Heart left ventricle (tissue), 16 donors: Measurements from ENCODE around the gene ARHGAP23. TPM values are rescaled to one million over a fixed set of nuclear protein-coding genes. Genes with fewer than 3 reads are reported as not detected.
A peak's percentile ranks its signal among the peaks of the same experiment; 100 is the strongest.

Source experiments
- ATAC-seq, 4 donors: fragments of 200-7000 bp; cut with Tn5 transposase; one replicate each; pipeline ENCODE4 v1.9.1; 2020 to 2022; ENCODE audit warnings: moderate library complexity in 4 of 4, mild to moderate bottlenecking in 3 of 4, moderate number of reproducible peaks in 1 of 4
- DNase-seq, 5 donors: peaks; one replicate each; pipeline ENCODE4 v3.0.0-alpha.2; 2020
- H3K27ac ChIP-seq, 12 donors: fragments of 200-600 bp; sonication (generic) in 4 of 12; one replicate each; pipeline versions ENCODE4 v1.5.0 to v1.8.0; 2016 to 2022; ENCODE audit warnings: mild to moderate bottlenecking in 2 of 12
- H3K27me3 ChIP-seq, 9 donors: fragments of 200-600 bp; sonication (generic) in 2 of 9; one replicate each; pipeline versions ENCODE4 v1.5.1 to v1.8.0; 2016 to 2022; ENCODE audit warnings: mild to moderate bottlenecking in 3 of 9
- H3K36me3 ChIP-seq, 9 donors: fragments of 200-600 bp; sonication (generic) in 2 of 9; one replicate each; pipeline versions ENCODE4 v1.5.0 to v1.8.0; 2018 to 2022; ENCODE audit warnings: mild to moderate bottlenecking in 2 of 9
- H3K4me1 ChIP-seq, 12 donors: fragments of 200-600 bp; sonication (generic) in 4 of 12; one replicate each; pipeline versions ENCODE4 v1.5.0 to v1.8.0; 2016 to 2022; ENCODE audit warnings: mild to moderate bottlenecking in 3 of 12
- H3K4me3 ChIP-seq, 12 donors: fragments of 200-600 bp; sonication (generic) in 4 of 12; one replicate each; pipeline versions ENCODE4 v1.5.0 to v1.8.0; 2017 to 2022; ENCODE audit warnings: mild to moderate bottlenecking in 9 of 12, moderate library complexity in 4 of 12
- H3K9me3 ChIP-seq, 12 donors: fragments of 200-600 bp; sonication (generic) in 4 of 12; one replicate each; pipeline versions ENCODE4 v1.5.0 to v1.8.0; 2016 to 2022; ENCODE audit warnings: mild to moderate bottlenecking in 1 of 12
- POLR2A ChIP-seq, 2 donors: fragments of 450-650 bp; IDR thresholded peaks; one replicate each; pipeline ENCODE4 v1.6.1; 2017; ENCODE audit warnings: antibody characterized with exemption in 2 of 2, mild to moderate bottlenecking in 2 of 2, moderate library complexity in 2 of 2
- WGBS, 4 donors: extraction: QIAGEN DNeasy Blood & Tissue Kit in 2 of 4; methylation state at CpG; one replicate each; pipeline versions ENCODE4 v1.1.5 to v1.1.7; 2013 to 2018; 5-methylcytosine and 5-hydroxymethylcytosine counted together
- intact Hi-C, 10 donors: fragments of 100-400 bp; cut with DNase I; formaldehyde crosslinking; loops; one replicate each; pipeline versions ENCODE4 v1.11.1 to v1.14.2; 2022
- polyA plus RNA-seq, 2 donors: library from polyadenylated mRNA; stranded (reverse); fragments of 200-250 nt; gene quantifications; one replicate each; pipeline ENCODE4 v1.2.3, GENCODE V29; 2013
- total RNA-seq, 9 donors: library from RNA; depleted of rRNA in 2 of 9; stranded (reverse); fragments of >200 nt in 2 of 9; fragmentation: NEBNext Ultra II Directional in 3 of 9; extraction: Animal tissue kit (Norgen Biotek cat#: 25700) in 3 of 9; gene quantifications; one replicate each; pipeline versions ENCODE4 v1.1.0 to v1.2.4, GENCODE V29; 2016 to 2023
- TF ChIP-seq, protein P1 (sequence below), 12 donors: fragments of 200-600 bp; sonication (generic) in 4 of 12; IDR thresholded peaks; one replicate each; pipeline versions ENCODE4 v1.5.0 to v1.8.0; 2018 to 2022; ENCODE audit warnings: antibody characterized with exemption in 12 of 12, mild to moderate bottlenecking in 5 of 12
- donor health status: ischemic (EF 13 %, LVEDD 7.1; RV severe dilation, severe dysfunction).
- donor health status: healthy with polysubstance abuse.
- donor health status: DM: no; HTN: yes; CAD: no.
- donor health status: DM: no; HTN: no; CAD: no.
- donor health status: ischemic (EF 25% LVEDD 6.9; RV normal size, moderate dysfunction).
- donor health status: ischemic (EF 25% LVEDD 5.7; RV mildly dilated, moderate dysfunction).
- donor health status: healthy.
- donor health status: DM: yes; HTN: yes; CAD: no.
- donor health status: ischemic (EF 35%, LVEDD 5.7; RV mildly dilated, moderate dysfunction).
- donor health status: nonischemic (EF 11% LVEDD 7.7; RV severe dilation, severe dysfunction).
- donor health status: DM: yes; HTN: yes; CAD: no.
- donor health status: PGD.
- donor health status: ischemic (EF 29% LVEDD 5.4; RV normal size, mild dysfunction).
- donor health status: nonischemic (EF 23%, LVEDD 6.1; RV moderate dilation, normal function).

ARHGAP23 gene
- total and polyA plus RNA-seq, 11 donors: 28.0 to 73.1 (median 66.3) TPM

DNA sequence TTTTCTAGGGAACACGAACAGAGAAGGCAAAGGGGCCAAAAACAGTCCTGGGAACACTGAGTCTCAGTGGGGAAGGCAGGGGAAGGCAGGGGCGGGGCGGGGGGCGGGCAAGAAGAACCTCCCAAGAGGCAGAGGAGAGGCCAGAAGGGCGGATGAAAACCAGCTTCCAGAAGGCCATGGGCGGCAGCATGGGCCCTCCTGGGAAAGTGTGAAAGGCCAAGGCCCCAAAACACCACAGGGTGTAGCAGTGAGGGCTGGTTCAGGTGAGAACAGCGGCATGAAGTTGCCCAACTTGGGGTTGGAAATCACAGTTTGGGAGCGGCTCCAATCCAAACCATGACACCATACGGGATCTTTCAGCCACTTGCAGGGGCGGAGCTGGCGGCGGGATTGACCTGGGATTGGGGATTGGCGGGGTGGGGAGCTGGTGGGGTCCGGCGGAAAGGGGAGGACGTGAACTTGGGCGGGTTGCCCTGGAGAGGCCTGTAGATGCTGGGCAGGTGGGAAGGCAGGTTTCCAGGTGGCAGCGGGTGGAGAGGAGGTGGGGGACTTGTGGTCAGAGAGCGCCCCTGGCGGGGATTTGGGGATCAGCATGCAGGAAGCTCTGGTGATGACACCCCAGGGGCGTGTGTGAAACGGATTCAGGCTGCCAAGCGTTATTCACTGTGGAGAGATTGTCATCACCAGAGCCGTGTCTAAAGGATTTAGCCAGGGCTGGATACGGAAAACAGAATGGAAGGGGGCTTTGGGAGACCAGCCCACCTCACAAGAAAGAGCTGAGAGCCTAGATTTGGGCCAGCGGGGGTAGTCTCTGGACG, 80.9 kb downstream of the ARHGAP23 start:
- intact Hi-C loops: loop anchor here in 2 of 10 donors (5.0 to 10.0 kb wide), 2 partner anchors 156 to 158 kb away; no protein-coding TSS in a partner anchor
- TF ChIP-seq, protein P1, sequence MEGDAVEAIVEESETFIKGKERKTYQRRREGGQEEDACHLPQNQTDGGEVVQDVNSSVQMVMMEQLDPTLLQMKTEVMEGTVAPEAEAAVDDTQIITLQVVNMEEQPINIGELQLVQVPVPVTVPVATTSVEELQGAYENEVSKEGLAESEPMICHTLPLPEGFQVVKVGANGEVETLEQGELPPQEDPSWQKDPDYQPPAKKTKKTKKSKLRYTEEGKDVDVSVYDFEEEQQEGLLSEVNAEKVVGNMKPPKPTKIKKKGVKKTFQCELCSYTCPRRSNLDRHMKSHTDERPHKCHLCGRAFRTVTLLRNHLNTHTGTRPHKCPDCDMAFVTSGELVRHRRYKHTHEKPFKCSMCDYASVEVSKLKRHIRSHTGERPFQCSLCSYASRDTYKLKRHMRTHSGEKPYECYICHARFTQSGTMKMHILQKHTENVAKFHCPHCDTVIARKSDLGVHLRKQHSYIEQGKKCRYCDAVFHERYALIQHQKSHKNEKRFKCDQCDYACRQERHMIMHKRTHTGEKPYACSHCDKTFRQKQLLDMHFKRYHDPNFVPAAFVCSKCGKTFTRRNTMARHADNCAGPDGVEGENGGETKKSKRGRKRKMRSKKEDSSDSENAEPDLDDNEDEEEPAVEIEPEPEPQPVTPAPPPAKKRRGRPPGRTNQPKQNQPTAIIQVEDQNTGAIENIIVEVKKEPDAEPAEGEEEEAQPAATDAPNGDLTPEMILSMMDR (IDR thresholded peaks at IDR 0.05): peak; percentile 48 to 82 (median 60)
- TF ChIP-seq POLR2A (IDR thresholded peaks at IDR 0.05): no peak
- H3K4me3 ChIP-seq: peak overlapping the region in 5 of 12 donors; percentile 17 to 41 (median 31)
- peak overlapping the region in 1 of 12 donors; percentile 44 for H3K27ac ChIP-seq
- ATAC-seq: peak; percentile 63 to 74 (median 66)
- 50 to 68% (median 60%) methylated on average over 26 to 27 of the region's 27 CpGs for WGBS, 4 donors
- no peaks in the 10 kb centered on the region for H3K9me3 ChIP-seq
- peaks cover 0 to 32% (median 0%) of the 10 kb centered on the region in 9 donors for H3K27me3 ChIP-seq
- DNase-seq: peak; percentile 70 to 79 (median 78)
- H3K4me1 ChIP-seq: peaks cover 0 to 30% (median 7%) of the 10 kb centered on the region in 12 donors
- peaks cover 0 to 37% (median 24%) of the 10 kb centered on the region in 9 donors for H3K36me3 ChIP-seq

DNA sequence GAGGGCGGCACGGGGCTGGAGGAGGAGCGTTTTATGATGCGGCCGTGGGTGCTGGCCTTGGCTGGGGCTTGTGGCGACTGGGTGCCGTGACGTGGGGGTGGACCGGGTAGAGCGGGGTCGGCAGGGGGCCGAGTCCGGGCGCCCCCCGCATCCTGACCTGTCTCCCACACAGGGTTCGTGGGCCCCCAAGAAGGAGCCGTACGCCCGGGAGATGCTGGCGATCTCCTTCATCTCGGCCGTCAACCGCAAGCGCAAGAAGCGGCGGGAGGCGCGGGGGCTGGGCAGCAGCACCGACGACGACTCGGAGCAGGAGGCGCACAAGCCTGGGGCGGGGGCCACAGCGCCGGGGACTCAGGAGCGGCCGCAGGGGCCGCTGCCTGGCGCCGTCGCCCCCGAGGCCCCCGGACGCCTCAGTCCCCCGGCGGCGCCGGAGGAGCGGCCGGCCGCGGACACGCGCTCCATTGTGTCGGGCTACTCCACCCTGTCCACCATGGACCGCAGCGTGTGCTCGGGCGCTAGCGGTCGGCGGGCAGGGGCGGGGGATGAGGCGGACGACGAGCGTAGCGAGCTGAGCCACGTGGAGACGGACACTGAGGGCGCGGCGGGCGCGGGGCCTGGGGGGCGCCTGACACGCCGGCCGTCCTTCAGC, 81.6 kb downstream of the ARHGAP23 start:
- H3K9me3 ChIP-seq: no peaks in the 10 kb centered on the region
- peaks cover 0 to 30% (median 7%) of the 10 kb centered on the region in 12 donors for H3K4me1 ChIP-seq
- peak overlapping the region in 3 of 12 donors; percentile 24 to 44 (median 42) for H3K27ac ChIP-seq
- ATAC-seq (peak; percentile 9 to 47 (median 32)), DNase-seq (peak in 1 of 5 donors; percentile 64)
- intact Hi-C loops: loop anchor here in 6 of 10 donors (5.0 to 10.0 kb wide), 4 partner anchors 75 to 157 kb away; no protein-coding TSS in a partner anchor
- H3K36me3 ChIP-seq: peaks cover 0 to 30% (median 24%) of the 10 kb centered on the region in 9 donors
- peaks cover 0 to 32% (median 0%) of the 10 kb centered on the region in 9 donors for H3K27me3 ChIP-seq
- TF ChIP-seq, protein P1 (IDR thresholded peaks at IDR 0.05): no peak
- TF ChIP-seq POLR2A (IDR thresholded peaks at IDR 0.05): no peak
- WGBS, 4 donors: 27 to 52% (median 46%) methylated on average over 42 to 80 of the region's 80 CpGs
- peak overlapping the region in 6 of 12 donors; percentile 17 to 41 (median 32) for H3K4me3 ChIP-seq

DNA sequence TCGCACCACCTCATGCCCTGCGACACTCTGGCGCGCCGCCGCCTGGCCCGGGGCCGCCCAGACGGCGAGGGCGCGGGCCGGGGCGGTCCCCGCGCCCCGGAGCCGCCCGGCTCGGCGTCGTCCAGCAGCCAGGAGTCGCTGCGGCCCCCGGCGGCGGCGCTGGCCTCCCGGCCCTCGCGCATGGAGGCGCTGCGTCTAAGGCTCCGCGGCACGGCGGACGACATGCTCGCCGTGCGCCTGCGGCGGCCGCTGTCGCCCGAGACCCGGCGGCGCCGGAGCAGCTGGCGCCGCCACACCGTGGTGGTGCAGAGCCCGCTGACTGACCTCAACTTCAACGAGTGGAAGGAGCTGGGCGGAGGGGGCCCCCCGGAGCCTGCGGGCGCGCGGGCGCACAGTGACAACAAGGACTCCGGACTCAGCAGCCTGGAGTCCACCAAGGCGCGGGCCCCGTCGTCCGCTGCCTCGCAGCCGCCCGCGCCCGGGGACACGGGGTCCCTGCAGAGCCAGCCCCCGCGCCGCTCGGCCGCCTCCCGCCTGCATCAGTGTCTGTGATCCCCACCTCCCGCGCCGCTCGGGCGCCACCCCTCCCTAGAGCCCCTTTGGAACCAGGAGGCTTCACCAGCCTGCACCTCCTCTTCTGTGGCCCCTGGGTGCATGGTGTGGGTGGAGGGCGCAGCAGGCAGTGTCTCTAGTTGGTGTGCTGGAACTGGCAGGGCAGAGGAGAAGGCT, 82.3 kb downstream of the ARHGAP23 start:
- ATAC-seq: peak; percentile 37 to 53 (median 47)
- peaks cover 0 to 24% (median 21%) of the 10 kb centered on the region in 9 donors for H3K36me3 ChIP-seq
- peak overlapping the region in 8 of 12 donors; percentile 8 to 41 (median 32) for H3K4me3 ChIP-seq
- H3K4me1 ChIP-seq: peaks cover 0 to 30% (median 7%) of the 10 kb centered on the region in 12 donors
- peak in 2 of 5 donors; percentile 58 to 66 for DNase-seq
- WGBS, 4 donors: 21 to 54% (median 46%) methylated on average over 20 to 86 of the region's 86 CpGs
- intact Hi-C loops: loop anchor here in 4 of 10 donors (5.0 to 10.0 kb wide), 4 partner anchors 74 to 157 kb away; no protein-coding TSS in a partner anchor
- H3K27me3 ChIP-seq: peaks cover 0 to 32% (median 0%) of the 10 kb centered on the region in 9 donors
- TF ChIP-seq, protein P1 (IDR thresholded peaks at IDR 0.05): peak in 5 of 12 donors; percentile 19 to 34 (median 24)
- TF ChIP-seq POLR2A (IDR thresholded peaks at IDR 0.05): no peak
- H3K27ac ChIP-seq: no peak overlapping the region
- H3K9me3 ChIP-seq: no peaks in the 10 kb centered on the region
